Body of pancreas (tissue), 4 donors: ENCODE results near the gene LRRC32. TPM values are rescaled to one million over a fixed set of nuclear protein-coding genes. Genes with fewer than 3 reads are reported as not detected.
"Not testable (repeated sequence)": the region's sequence is repeated elsewhere in the genome, so short reads cannot be mapped to it uniquely, and the experiment has no call there.

Experiments
- ATAC-seq: fragments of 150-250 bp; one replicate; pipeline ENCODE4 v1.9.1; 2016
- DNase-seq, 4 donors: peaks; one replicate each; pipeline ENCODE4 v3.0.0-alpha.2; 2019
- H3K27ac ChIP-seq, 4 donors: fragments of 200-600 bp; sonication (generic); 1 replicate in 3 of 4; 2 replicates in 1 of 4; pipeline versions ENCODE4 v1.5.1 to v1.6.1; 2016 to 2019; ENCODE audit warnings: mild to moderate bottlenecking in 1 of 4, mixed read lengths in 1 of 4, moderate library complexity in 1 of 4
- H3K27me3 ChIP-seq, 2 donors: fragments of 200-600 bp; sonication (generic); one replicate each; pipeline ENCODE4 v1.6.0; 2016; ENCODE audit warnings: mild to moderate bottlenecking in 1 of 2
- H3K36me3 ChIP-seq, 2 donors: fragments of 200-600 bp; sonication (generic); replicated peaks in 1 of 2; 2 replicates each; pipeline ENCODE4 v1.5.1; 2016; ENCODE audit warnings: low read depth in 2 of 2; ENCODE audit not compliant: insufficient read depth in 1 of 2
- H3K4me1 ChIP-seq: fragments of 200-600 bp; sonication (generic); one replicate; pipeline ENCODE4 v1.6.0; 2016
- H3K4me3 ChIP-seq, 2 donors: fragments of 200-600 bp; sonication (generic); 1 replicate in 1 of 2; 2 replicates in 1 of 2; pipeline ENCODE4 v1.5.1; 2016 to 2019
- H3K9me3 ChIP-seq, 3 donors: fragments of 200-600 bp; sonication (generic); 1 replicate in 2 of 3; 2 replicates in 1 of 3; pipeline ENCODE4 v1.5.1; 2016
- POLR2A ChIP-seq, 3 donors: fragments of 450-650 bp; IDR thresholded peaks; one replicate each; pipeline ENCODE4 v1.6.1; 2016; ENCODE audit warnings: antibody characterized with exemption in 3 of 3, mild to moderate bottlenecking in 2 of 3
- WGBS, 2 donors: methylation state at CpG; one replicate each; pipeline ENCODE4 v1.1.5; 2017; 5-methylcytosine and 5-hydroxymethylcytosine counted together
- intact Hi-C: fragments of 100-400 bp; cut with DNase I; formaldehyde crosslinking; loops from one replicate; pipeline ENCODE4 v1.15.1; 2023
- total RNA-seq, 2 donors: library from RNA; depleted of rRNA; stranded (reverse); fragments of >200 nt; gene quantifications; one replicate each; pipeline ENCODE4 v1.1.0, GENCODE V29; 2016
- TF ChIP-seq, protein P1 (sequence below), 7 experiments: fragments of 450-650 bp in 4 of 7; fragments of 200-600 bp in 3 of 7; sonication (generic) in 3 of 7; IDR thresholded peaks; one replicate each; pipeline ENCODE4 v1.5.1; 2016 to 2019; ENCODE audit warnings: antibody characterized with exemption in 7 of 7

The LRRC32 gene
- total RNA-seq, 2 donors from 2014 or later, result 9.1 to 17.8 TPM

DNA sequence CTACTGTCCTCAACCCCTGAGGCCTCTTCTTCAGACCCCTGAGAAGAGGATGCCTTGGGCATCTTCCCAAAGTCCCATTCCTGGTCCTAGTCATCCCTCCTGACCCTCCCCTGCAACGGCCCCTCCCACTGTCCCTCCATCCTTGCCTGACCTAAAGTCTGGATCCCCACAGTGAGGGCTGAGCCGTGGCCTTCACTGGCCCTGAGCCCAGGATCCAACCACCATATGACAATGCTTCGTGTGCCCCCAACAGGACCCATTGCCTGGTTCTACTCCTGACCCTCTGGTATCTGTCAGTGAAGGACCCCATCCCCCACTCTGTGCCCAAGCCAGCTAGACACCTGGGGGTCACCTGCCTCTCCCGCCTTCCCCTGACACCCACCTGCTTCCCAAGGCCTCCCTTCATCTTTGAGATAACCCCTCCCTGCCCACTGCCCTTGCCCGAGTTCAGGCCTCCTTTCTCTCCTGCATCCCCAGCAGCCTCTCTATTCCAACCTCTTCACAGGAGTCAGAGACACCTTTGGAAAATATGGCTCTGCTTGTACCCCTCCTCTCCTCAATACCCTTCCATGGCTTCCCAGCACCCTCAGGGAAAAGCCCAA lies 48.0 kb downstream of the LRRC32 start:
- Histone ChIP-seq H3K27me3 (no peaks in the 10 kb centered on the region), H3K36me3 (no peaks in the 10 kb centered on the region), H3K4me1 (no peaks in the 10 kb centered on the region), H3K27ac (no peak overlapping the region), H3K9me3 (peaks cover 0 to 9% (median 0%) of the 10 kb centered on the region in 3 donors), H3K4me3 (no peak overlapping the region)
- DNase-seq, result no peak
- TF ChIP-seq, protein P1, sequence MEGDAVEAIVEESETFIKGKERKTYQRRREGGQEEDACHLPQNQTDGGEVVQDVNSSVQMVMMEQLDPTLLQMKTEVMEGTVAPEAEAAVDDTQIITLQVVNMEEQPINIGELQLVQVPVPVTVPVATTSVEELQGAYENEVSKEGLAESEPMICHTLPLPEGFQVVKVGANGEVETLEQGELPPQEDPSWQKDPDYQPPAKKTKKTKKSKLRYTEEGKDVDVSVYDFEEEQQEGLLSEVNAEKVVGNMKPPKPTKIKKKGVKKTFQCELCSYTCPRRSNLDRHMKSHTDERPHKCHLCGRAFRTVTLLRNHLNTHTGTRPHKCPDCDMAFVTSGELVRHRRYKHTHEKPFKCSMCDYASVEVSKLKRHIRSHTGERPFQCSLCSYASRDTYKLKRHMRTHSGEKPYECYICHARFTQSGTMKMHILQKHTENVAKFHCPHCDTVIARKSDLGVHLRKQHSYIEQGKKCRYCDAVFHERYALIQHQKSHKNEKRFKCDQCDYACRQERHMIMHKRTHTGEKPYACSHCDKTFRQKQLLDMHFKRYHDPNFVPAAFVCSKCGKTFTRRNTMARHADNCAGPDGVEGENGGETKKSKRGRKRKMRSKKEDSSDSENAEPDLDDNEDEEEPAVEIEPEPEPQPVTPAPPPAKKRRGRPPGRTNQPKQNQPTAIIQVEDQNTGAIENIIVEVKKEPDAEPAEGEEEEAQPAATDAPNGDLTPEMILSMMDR (IDR thresholded peaks at IDR 0.05), result no peak
- TF ChIP-seq POLR2A (IDR thresholded peaks at IDR 0.05), result no peak
- WGBS, 2 donors, result 78 to 82% methylated on average over 5 of the region's 5 CpGs
- intact Hi-C loops, result no loop called here
- ATAC-seq, result no peak

DNA sequence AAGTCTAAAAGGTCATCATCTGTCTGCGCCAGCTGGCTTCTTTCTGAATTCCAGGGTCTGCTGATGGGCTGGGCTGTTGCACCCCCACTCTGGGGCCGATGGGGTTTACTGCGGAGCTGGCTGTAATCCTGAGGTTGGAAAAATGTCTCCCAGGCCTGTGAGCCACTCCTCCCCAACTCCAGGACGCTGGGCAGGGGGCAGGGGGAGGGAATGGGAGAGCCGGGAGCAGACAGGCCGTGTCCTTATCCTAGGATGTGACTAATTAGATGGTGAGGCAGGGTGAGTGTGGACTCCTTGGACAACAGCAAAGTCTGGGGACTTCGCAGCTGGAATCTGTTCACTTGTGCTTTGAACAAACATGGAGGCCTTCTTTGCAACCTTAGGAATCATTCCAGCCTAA lies 48.7 kb downstream of the LRRC32 start:
- no peak overlapping the region for H3K27ac ChIP-seq
- DNase-seq, result no peak
- H3K9me3 ChIP-seq, result peaks cover 0 to 9% (median 0%) of the 10 kb centered on the region in 3 donors
- no peak overlapping the region for H3K4me3 ChIP-seq
- no peaks in the 10 kb centered on the region for H3K36me3 ChIP-seq
- ATAC-seq, result no peak
- TF ChIP-seq, protein P1 (IDR thresholded peaks at IDR 0.05), result no peak
- TF ChIP-seq POLR2A (IDR thresholded peaks at IDR 0.05), result no peak
- intact Hi-C loops, result no loop called here
- WGBS, 2 donors, result 69 to 83% methylated on average over 7 of the region's 7 CpGs
- H3K27me3 ChIP-seq, result no peaks in the 10 kb centered on the region
- H3K4me1 ChIP-seq, result no peaks in the 10 kb centered on the region

DNA sequence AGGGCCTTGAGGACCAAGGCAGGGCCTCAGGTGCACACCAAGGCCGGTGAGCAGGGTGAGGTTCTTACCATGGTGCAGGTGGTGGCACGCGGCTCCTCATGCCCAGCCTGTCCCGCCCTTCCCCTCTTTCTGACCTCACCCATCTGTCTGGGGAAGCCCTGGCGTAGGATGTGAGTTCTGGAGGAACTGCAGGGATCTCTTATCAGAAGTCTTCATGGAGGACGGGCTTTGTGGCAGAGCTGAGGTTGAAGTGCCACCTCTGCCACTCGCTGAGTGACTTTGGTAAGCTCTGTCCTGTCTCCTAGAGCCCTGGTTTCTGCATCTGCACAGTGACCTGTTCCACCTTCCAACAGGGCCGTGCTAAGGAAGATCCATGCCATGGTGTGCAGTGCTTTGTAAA lies 49.1 kb downstream of the LRRC32 start:
- DNase-seq (no peak), ATAC-seq (no peak)
- Histone ChIP-seq H3K36me3 (no peaks in the 10 kb centered on the region), H3K27me3 (no peaks in the 10 kb centered on the region), H3K27ac (no peak overlapping the region), H3K4me3 (no peak overlapping the region), H3K9me3 (peaks cover 0 to 9% (median 0%) of the 10 kb centered on the region in 3 donors), H3K4me1 (no peaks in the 10 kb centered on the region)
- intact Hi-C loops, result no loop called here
- TF ChIP-seq, protein P1 (IDR thresholded peaks at IDR 0.05), result no peak
- TF ChIP-seq POLR2A (IDR thresholded peaks at IDR 0.05), result no peak
- WGBS, 2 donors, result 86 to 90% methylated on average over 7 to 8 of the region's 8 CpGs

DNA sequence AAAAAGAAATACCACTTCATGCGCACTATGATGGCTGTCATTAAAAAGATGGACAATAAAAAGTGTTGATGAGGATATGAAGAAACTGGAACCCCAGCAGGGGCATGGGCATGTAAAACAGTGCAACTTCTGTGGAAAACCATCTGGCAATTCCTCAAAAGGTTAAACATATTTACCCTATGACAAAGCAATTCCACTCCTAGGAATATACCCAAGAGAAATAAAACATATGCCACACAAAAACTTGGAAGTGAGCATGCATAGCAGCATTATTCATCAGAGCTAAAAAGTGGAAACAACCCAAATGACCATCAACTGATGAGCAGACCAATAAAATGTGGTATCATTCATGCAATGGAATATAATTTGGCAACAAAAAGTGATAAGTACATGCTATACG lies 50.1 kb downstream of the LRRC32 start:
- H3K4me3 ChIP-seq, result no peak overlapping the region
- H3K27ac ChIP-seq, result no peak overlapping the region
- TF ChIP-seq, protein P1 (IDR thresholded peaks at IDR 0.05), result no peak
- no peak for TF ChIP-seq POLR2A (IDR thresholded peaks at IDR 0.05)
- peaks cover 0 to 2% (median 0%) of the 10 kb centered on the region in 3 donors for H3K9me3 ChIP-seq
- no peaks in the 10 kb centered on the region for H3K4me1 ChIP-seq
- intact Hi-C loops, result no loop called here
- H3K36me3 ChIP-seq, result no peaks in the 10 kb centered on the region
- no peak for ATAC-seq
- DNase-seq, result no peak
- H3K27me3 ChIP-seq, result no peaks in the 10 kb centered on the region
- 96 to 98% methylated on average over 2 of the region's 2 CpGs for WGBS, 2 donors

DNA sequence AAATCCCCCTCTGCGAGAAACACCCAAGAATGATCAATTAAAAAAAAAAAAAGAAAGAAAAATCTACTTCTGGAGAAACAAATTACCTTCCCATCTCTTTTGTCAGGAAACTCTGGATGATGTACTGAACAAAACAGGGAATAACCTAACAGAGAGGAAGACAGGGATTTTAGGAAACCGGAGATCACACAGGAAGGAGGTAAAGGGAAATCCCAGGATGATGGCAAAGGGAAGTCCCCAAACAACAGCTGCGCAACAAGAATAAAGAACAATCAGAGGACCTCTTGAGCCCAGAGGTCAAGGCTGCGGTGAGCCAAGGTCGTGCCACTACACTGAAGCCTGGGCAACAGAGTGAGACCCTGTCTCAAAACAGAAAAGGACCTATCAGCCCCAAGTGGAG lies 50.7 kb downstream of the LRRC32 start:
- H3K9me3 ChIP-seq, H3K4me1 ChIP-seq, H3K4me3 ChIP-seq, H3K27me3 ChIP-seq, DNase-seq, H3K36me3 ChIP-seq, intact Hi-C loops, H3K27ac ChIP-seq, ATAC-seq: not testable (repeated sequence)
- 89% methylated on average over 1 of the region's 5 CpGs; no CpG with 5 or more reads in 1 of the 2 donors for WGBS, 2 donors
